ENCODE data around the gene DOCK4.

The DOCK4 gene

DNA sequence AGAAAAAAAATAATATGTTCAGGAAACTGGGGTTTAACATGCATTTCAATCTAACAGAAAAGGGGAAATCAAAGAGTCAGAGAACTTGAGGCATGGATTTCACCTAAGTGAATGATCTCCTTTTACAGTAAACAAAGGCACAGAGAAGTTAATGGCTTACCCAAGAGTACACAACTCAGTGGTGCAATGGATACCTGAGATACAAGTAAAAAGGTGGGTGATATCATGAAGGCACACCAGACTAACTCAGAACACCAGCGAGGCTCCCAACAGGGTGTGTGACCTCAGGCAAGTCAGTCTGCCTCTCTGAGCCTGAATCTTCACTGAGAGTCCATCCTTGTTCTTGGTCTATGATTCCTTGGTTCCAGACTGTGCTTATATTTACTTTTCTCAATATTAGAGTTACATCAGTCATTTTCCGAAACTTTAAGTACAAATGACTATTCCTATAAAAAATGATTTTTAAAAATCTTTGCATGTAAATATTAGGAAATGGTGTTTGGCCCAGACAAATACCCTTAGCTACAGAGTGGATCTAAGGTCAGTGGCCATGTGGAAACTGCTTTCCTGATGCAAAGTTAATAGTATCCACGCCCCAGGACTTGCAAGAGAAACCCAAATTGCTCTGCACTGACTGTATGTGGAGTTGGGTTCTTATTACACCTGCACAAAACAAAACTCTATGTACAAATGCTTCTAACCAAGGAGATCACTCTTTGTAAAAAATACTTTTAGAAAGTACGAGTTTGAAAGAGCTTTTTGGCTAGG, 361.1 kb downstream of the DOCK4 start:
- no peak for DNase-seq

- DNase-seq, result no peak
Observed at GRCh38 chr7:111842491-111842890, 363.7 kb downstream of the DOCK4 start.

- DNase-seq, result no peak
Observed at GRCh38 chr7:111841596-111842205, 364.5 kb downstream of the DOCK4 start.

GRCh38 chr7:111840528-111840927, 365.7 kb downstream of the DOCK4 start:
- no peak for DNase-seq

DNA sequence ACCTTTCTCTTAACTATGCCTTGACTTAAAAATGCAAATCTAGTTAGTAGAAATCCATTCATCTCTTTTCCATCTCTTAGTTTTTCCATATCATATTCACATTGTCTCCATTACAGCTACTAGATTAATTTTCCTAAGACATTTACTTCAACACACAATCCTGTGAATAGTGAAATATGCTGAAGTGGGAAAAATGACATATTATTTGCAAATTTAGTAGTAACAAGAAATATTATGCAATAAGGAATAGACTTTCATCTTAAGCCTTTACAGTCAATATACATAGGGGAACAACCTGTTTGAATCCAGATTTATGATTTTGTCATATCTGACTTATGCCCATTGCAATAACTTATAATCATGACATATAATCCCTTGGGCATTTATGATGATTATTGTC, 366.9 kb downstream of the DOCK4 start:
- no peak for DNase-seq

DNA sequence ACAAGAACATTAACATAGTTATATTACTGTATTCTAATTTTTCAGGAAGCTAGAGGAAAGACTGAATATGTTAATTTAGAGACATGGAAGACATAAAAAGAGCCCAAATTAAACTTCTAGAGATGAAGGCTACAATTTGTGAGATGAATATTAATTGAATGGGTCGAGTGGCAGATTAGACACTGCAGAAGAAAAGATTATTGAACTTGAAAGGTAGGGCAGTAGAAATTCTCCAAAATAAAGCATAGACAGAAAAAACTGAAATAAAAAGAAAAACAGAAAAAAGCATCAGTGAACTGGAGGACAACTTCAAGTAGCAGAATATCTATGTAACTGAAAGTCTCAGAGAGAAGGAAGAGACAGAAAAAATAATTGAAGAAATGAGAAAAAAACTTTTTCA, 369.6 kb downstream of the DOCK4 start:
- no peak for DNase-seq

- DNase-seq, result no peak
Observed at GRCh38 chr7:111835066-111835465, 371.1 kb downstream of the DOCK4 start.

- no peak for DNase-seq
Observed at GRCh38 chr7:111834367-111834766, 371.8 kb downstream of the DOCK4 start.

GRCh38 chr7:111833466-111833865, 372.7 kb downstream of the DOCK4 start:
- no peak for DNase-seq

DNA sequence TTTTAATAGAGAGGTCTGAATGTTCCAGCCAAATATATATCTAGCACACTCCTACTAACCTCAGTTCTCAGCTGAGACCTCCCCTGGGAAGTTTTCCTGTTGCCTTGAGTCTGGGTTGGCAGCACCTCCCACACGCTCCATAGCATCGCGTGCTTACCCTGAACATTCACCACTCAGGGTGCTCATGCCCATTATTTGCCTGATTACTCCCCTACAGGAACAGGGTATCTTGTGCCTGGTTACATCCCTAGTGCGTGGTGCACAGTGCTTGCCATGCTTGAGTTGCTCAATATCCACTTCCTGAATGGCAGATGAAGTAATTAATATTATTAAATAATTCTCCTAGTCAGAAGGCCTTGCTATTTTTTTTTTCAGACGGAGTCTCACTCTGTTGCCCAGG, 374.0 kb downstream of the DOCK4 start:
- no peak for DNase-seq

- DNase-seq, result no peak
Observed at GRCh38 chr7:111829221-111829620, 377.0 kb downstream of the DOCK4 start.

DNA sequence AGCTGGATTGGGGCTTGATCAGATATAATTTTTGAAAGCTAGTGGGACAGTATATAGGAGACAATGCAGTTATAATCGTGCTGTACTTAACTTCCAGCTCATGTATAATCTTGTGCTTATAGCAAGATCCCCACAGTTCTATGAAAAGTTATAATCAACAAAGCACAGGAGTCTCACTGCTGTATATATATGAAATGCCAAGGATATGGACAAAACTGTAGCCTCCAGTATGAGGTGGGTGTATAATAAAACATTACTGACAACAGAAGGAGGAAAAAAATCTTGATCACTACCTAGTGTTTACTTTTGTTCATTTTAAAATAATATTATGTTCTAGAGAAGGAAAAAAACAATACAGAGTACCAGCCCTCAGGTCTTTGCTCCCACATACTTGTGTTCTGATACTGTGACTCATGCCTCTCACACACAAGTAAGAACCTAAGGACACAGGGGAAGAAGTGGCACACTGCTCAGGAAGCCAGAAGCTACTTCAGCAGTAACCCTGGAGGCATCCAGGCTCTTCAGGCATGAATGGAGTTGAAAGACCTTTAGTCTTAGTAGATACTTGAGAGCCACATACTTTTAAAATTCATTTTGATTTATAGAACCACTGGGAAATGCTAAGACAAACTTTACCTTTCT, 378.2 kb downstream of the DOCK4 start:
- DNase-seq, result no peak

GRCh38 chr7:111825046-111825445, 381.2 kb downstream of the DOCK4 start:
- no peak for DNase-seq

DNA sequence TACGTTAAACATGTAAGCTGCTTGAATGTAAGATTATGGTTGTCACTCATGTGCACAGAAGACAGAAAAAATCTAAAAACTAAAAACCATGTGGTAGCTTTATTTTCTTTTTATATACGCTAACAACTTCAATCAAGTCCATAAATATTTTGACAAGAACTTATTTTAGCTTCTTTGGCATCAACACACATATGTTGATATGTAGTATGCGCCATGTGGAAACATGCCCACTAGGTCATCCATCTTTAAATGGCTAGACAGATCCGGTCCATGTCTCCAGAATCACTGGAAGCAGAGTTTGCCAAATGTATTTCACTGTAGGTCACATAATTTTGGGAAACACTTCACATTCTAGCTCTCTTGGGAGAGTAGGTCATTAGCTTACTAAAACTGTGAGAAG, 382.4 kb downstream of the DOCK4 start:
- no peak for DNase-seq

GRCh38 chr7:111821046-111821445, 385.2 kb downstream of the DOCK4 start:
- DNase-seq, result no peak

GRCh38 chr7:111820621-111821020, 385.6 kb downstream of the DOCK4 start:
- no peak for DNase-seq

- DNase-seq, result no peak
Observed at GRCh38 chr7:111820121-111820520, 386.1 kb downstream of the DOCK4 start.

GRCh38 chr7:111815354-111815753, 390.8 kb downstream of the DOCK4 start:
- DNase-seq, result no peak

DNA sequence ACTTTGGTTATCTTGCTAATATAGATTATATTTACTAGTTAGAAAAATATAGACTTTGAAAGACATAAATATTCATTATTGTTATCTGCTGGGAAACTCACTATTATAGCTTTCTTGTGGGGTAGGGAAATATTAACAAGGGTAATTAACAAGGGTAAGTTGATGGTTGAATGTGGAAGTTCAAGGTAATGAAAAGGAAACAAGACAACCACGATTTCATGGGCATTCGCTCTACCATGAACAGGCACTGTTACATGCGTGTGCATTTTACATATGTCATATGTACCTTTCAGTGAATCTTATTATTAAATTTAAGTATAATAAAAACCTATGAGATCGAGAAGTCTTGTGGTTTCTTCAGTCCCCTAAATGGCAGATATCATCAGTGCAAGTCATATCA, 392.9 kb downstream of the DOCK4 start:
- no peak for DNase-seq

- no peak for DNase-seq
Observed at GRCh38 chr7:111806232-111806631, 400.0 kb downstream of the DOCK4 start.

DNA sequence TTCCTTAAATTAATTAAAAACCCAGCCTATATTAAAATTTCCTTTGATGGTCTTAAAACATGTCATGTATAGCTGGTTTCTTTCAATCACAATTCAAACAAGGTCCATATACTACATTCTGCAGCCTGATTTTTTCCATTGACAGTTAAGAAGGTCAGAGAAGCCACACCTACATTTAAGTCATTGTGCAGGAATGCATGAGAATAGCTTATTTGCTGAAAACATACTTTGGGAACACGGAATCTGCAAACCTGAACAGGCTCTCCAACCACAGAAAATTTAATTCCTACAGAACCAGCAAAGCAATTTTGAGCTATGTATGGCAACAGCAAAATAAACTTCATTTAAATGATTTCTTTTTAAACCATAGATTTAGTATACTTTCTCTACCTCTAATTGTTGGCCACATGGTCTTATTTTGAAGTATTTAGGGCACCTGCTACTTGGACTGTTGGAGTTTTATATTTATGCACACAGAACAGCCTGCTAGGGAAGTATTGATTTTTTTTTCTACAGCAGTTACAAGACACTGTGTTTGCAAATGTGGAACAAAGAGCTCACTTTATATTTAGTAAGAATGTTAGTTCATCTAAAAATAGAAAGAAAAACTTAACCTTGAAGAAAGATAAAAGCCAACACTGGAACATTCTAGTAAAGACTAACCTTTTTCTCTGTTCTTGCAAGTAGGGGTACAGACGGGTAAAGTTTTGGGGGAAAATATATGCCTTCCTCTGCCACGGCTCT, 403.0 kb downstream of the DOCK4 start:
- peak; percentile 5 for DNase-seq

- DNase-seq, result no peak
Observed at GRCh38 chr7:111802194-111802772, 403.9 kb downstream of the DOCK4 start.

DNA sequence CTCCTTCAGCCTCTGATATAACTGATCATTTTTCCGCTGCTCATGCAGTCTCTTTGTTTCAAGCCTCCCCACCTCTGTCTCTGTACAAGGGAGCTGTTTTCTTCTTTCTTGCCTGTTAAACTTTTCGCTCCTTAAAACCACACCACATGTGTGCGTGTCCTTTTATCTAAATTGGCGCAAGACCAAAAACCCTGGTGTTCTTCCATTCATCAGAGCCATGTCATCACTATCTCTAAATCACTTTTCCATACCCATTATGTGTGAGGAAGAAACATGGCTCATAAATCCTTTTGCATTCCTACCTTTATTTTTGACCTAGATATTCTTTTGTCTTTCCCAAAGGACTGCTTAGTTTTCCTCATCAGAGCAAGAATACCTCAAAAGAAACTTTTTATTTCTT, 404.9 kb downstream of the DOCK4 start:
- no peak for DNase-seq

All from NCI-H345 (cell line).